Measurements from ENCODE around the gene TBX4. TPM values are rescaled to one million over a fixed set of nuclear protein-coding genes. Genes with fewer than 3 reads are reported as not detected.

The TBX4 gene
- total RNA-seq, 4 donors from 2014 or later: 1.1 to 4.7 TPM; not detected in 2

- no peak for TF ChIP-seq CTCF (IDR thresholded peaks at IDR 0.05; ENCODE audit: low read depth)
Observed at GRCh38 chr17:61415374-61416210, 36.6 kb upstream of the TBX4 start.

GRCh38 chr17:61416211-61416539 lies 36.0 kb upstream of the TBX4 start:
- no peak for TF ChIP-seq CTCF (IDR thresholded peaks at IDR 0.05; ENCODE audit: low read depth)

GRCh38 chr17:61416540-61417363 lies 35.5 kb upstream of the TBX4 start:
- no peak for TF ChIP-seq CTCF (IDR thresholded peaks at IDR 0.05; ENCODE audit: low read depth)

GRCh38 chr17:61418449-61418848 lies 33.8 kb upstream of the TBX4 start:
- TF ChIP-seq CTCF (IDR thresholded peaks at IDR 0.05; ENCODE audit: low read depth): no peak

- no peak for TF ChIP-seq CTCF (IDR thresholded peaks at IDR 0.05; ENCODE audit: low read depth)
Observed at GRCh38 chr17:61419496-61420046, 32.7 kb upstream of the TBX4 start.

GRCh38 chr17:61420052-61420451 lies 32.2 kb upstream of the TBX4 start:
- TF ChIP-seq CTCF (IDR thresholded peaks at IDR 0.05; ENCODE audit: low read depth): no peak
